ENCODE results near the gene HCFC1R1.

Gene HCFC1R1

GRCh38 chr16:3051009-3051408 is 27.3 kb upstream of the HCFC1R1 start:
- DNase-seq (no peak), ATAC-seq (replicated peaks) (no peak)
- H3K27ac Mint-ChIP-seq, result no peak overlapping the region
- peaks cover 11 to 20% of the 10 kb centered on the region in 2 donors for H3K36me3 Mint-ChIP-seq
- no peaks in the 10 kb centered on the region for H3K9me3 Mint-ChIP-seq
- H3K4me3 Mint-ChIP-seq, result no peak overlapping the region
- H3K27me3 Mint-ChIP-seq, result peaks cover 23 to 27% of the 10 kb centered on the region in 2 donors
- H3K4me1 Mint-ChIP-seq, result peaks cover 26 to 40% of the 10 kb centered on the region in 2 donors

- H3K4me1 Mint-ChIP-seq, result peaks cover 23 to 41% of the 10 kb centered on the region in 2 donors
- H3K27me3 Mint-ChIP-seq, result peaks cover 23 to 28% of the 10 kb centered on the region in 2 donors
- H3K4me3 Mint-ChIP-seq, result no peak overlapping the region
- peaks cover 11 to 17% of the 10 kb centered on the region in 2 donors for H3K36me3 Mint-ChIP-seq
- no peak for ATAC-seq (replicated peaks)
- no peak overlapping the region for H3K27ac Mint-ChIP-seq
- DNase-seq, result no peak
- no peaks in the 10 kb centered on the region for H3K9me3 Mint-ChIP-seq
Observed at GRCh38 chr16:3050487-3050886, 26.7 kb upstream of the HCFC1R1 start.

GRCh38 chr16:3049921-3050481 is 26.3 kb upstream of the HCFC1R1 start:
- peaks cover 21 to 41% of the 10 kb centered on the region in 2 donors for H3K4me1 Mint-ChIP-seq
- peaks cover 10 to 12% of the 10 kb centered on the region in 2 donors for H3K36me3 Mint-ChIP-seq
- H3K27ac Mint-ChIP-seq, result no peak overlapping the region
- no peaks in the 10 kb centered on the region for H3K9me3 Mint-ChIP-seq
- H3K27me3 Mint-ChIP-seq, result peaks cover 23 to 33% of the 10 kb centered on the region in 2 donors
- no peak overlapping the region for H3K4me3 Mint-ChIP-seq
- no peak for DNase-seq
- ATAC-seq (replicated peaks), result no peak

GRCh38 chr16:3047387-3047720 is 23.6 kb upstream of the HCFC1R1 start:
- ATAC-seq (replicated peaks) (no peak), DNase-seq (no peak)
- no peaks in the 10 kb centered on the region for H3K36me3 Mint-ChIP-seq
- H3K4me3 Mint-ChIP-seq, result no peak overlapping the region
- no peak overlapping the region for H3K27ac Mint-ChIP-seq
- H3K27me3 Mint-ChIP-seq, result peaks cover 47 to 58% of the 10 kb centered on the region in 2 donors
- no peaks in the 10 kb centered on the region for H3K9me3 Mint-ChIP-seq
- H3K4me1 Mint-ChIP-seq, result peaks cover 10 to 33% of the 10 kb centered on the region in 2 donors

GRCh38 chr16:3046641-3047386 is 23.1 kb upstream of the HCFC1R1 start:
- DNase-seq (no peak), ATAC-seq (replicated peaks) (peak in 1 of 2 donors; percentile 22)
- Mint-ChIP-seq H3K27ac (no peak overlapping the region), H3K9me3 (no peaks in the 10 kb centered on the region), H3K4me3 (peak overlapping the region; percentile 56 to 62), H3K27me3 (peaks cover 47 to 58% of the 10 kb centered on the region in 2 donors), H3K36me3 (no peaks in the 10 kb centered on the region), H3K4me1 (peaks cover 10 to 33% of the 10 kb centered on the region in 2 donors)

GRCh38 chr16:3045758-3046640 is 22.3 kb upstream of the HCFC1R1 start, which contains the start of gene MMP25:
Gene MMP25 (plus strand): TSS chr16:3046561. CDS start chr16:3046918, 357 bp downstream.
- peak; percentile 46 for DNase-seq
- peaks cover 10 to 33% of the 10 kb centered on the region in 2 donors for H3K4me1 Mint-ChIP-seq
- peak within 1 kb of the TSS; percentile 42 for H3K27ac Mint-ChIP-seq
- peaks cover 47 to 59% of the 10 kb centered on the region in 2 donors for H3K27me3 Mint-ChIP-seq
- ATAC-seq (replicated peaks), result peak; percentile 84 to 86
- no peaks in the 10 kb centered on the region for H3K9me3 Mint-ChIP-seq
- H3K4me3 Mint-ChIP-seq, result peak within 1 kb of the TSS; percentile 84 to 85
- no peaks in the 10 kb centered on the region for H3K36me3 Mint-ChIP-seq

- H3K36me3 Mint-ChIP-seq, result peaks cover 0 to 4% of the 10 kb centered on the region in 2 donors
- peaks cover 45 to 72% of the 10 kb centered on the region in 2 donors for H3K27me3 Mint-ChIP-seq
- H3K4me3 Mint-ChIP-seq, result peak overlapping the region; percentile 84 to 85
- DNase-seq (no peak), ATAC-seq (replicated peaks) (no peak)
- no peaks in the 10 kb centered on the region for H3K9me3 Mint-ChIP-seq
- no peak overlapping the region for H3K27ac Mint-ChIP-seq
- peaks cover 10 to 33% of the 10 kb centered on the region in 2 donors for H3K4me1 Mint-ChIP-seq
Observed at GRCh38 chr16:3044708-3045107, 21.0 kb upstream of the HCFC1R1 start.

- Mint-ChIP-seq H3K4me1 (peaks cover 6 to 25% of the 10 kb centered on the region in 2 donors), H3K4me3 (no peak overlapping the region), H3K36me3 (peaks cover 0 to 4% of the 10 kb centered on the region in 2 donors), H3K27ac (no peak overlapping the region), H3K9me3 (no peaks in the 10 kb centered on the region), H3K27me3 (peaks cover 50 to 74% of the 10 kb centered on the region in 2 donors)
- ATAC-seq (replicated peaks), result no peak
- no peak for DNase-seq
Observed at GRCh38 chr16:3042376-3042775, 18.6 kb upstream of the HCFC1R1 start.

GRCh38 chr16:3038896-3039295 is 15.2 kb upstream of the HCFC1R1 start:
- DNase-seq (no peak), ATAC-seq (replicated peaks) (no peak)
- H3K4me3 Mint-ChIP-seq, result no peak overlapping the region
- H3K4me1 Mint-ChIP-seq, result peaks cover 6 to 14% of the 10 kb centered on the region in 2 donors
- H3K27ac Mint-ChIP-seq, result no peak overlapping the region
- H3K36me3 Mint-ChIP-seq, result peaks cover 1 to 4% of the 10 kb centered on the region in 2 donors
- peaks cover 64 to 77% of the 10 kb centered on the region in 2 donors for H3K27me3 Mint-ChIP-seq
- no peaks in the 10 kb centered on the region for H3K9me3 Mint-ChIP-seq

- no peak overlapping the region for H3K4me3 Mint-ChIP-seq
- no peak for DNase-seq
Observed at GRCh38 chr16:3038256-3038655, 14.5 kb upstream of the HCFC1R1 start.

GRCh38 chr16:3036726-3037315 is 13.1 kb upstream of the HCFC1R1 start, which contains the start of gene BICDL2:
Gene BICDL2 (minus strand): TSS chr16:3036944. CDS start chr16:3035496, 1,448 bp downstream.
- DNase-seq (no peak), ATAC-seq (replicated peaks) (no peak)
- H3K4me3 Mint-ChIP-seq, result peak within 1 kb of the TSS; percentile 29 to 66
- H3K27me3 Mint-ChIP-seq, result peaks cover 68 to 85% of the 10 kb centered on the region in 2 donors
- H3K27ac Mint-ChIP-seq, result peak within 1 kb of the TSS; percentile 56
- H3K36me3 Mint-ChIP-seq, result peaks cover 1 to 4% of the 10 kb centered on the region in 2 donors
- H3K4me1 Mint-ChIP-seq, result peaks cover 9 to 21% of the 10 kb centered on the region in 2 donors
- no peaks in the 10 kb centered on the region for H3K9me3 Mint-ChIP-seq

More at GRCh38 chr16:3038256-3038655, 14.5 kb upstream of the HCFC1R1 start:
- ATAC-seq (replicated peaks), result no peak
- Mint-ChIP-seq H3K4me1 (peaks cover 6 to 14% of the 10 kb centered on the region in 2 donors), H3K9me3 (no peaks in the 10 kb centered on the region), H3K27me3 (peaks cover 64 to 77% of the 10 kb centered on the region in 2 donors), H3K27ac (no peak overlapping the region), H3K36me3 (peaks cover 1 to 4% of the 10 kb centered on the region in 2 donors)

- Mint-ChIP-seq H3K4me3 (peak overlapping the region; percentile 29 to 66), H3K9me3 (no peaks in the 10 kb centered on the region), H3K4me1 (peaks cover 11 to 21% of the 10 kb centered on the region in 2 donors), H3K27ac (no peak overlapping the region), H3K27me3 (peaks cover 74 to 91% of the 10 kb centered on the region in 2 donors), H3K36me3 (peaks cover 1 to 4% of the 10 kb centered on the region in 2 donors)
- DNase-seq (no peak), ATAC-seq (replicated peaks) (no peak)
Observed at GRCh38 chr16:3035972-3036725, 12.4 kb upstream of the HCFC1R1 start.

- Mint-ChIP-seq H3K4me1 (peaks cover 11 to 25% of the 10 kb centered on the region in 2 donors), H3K27ac (no peak overlapping the region), H3K27me3 (peaks cover 79 to 91% of the 10 kb centered on the region in 2 donors), H3K9me3 (no peaks in the 10 kb centered on the region), H3K36me3 (peaks cover 1 to 3% of the 10 kb centered on the region in 2 donors), H3K4me3 (peak overlapping the region; percentile 29 to 66)
- DNase-seq (no peak), ATAC-seq (replicated peaks) (no peak)
Observed at GRCh38 chr16:3035289-3035971, 11.7 kb upstream of the HCFC1R1 start.

All from stimulated activated naive B cell treated with anti-CD40 and anti-IgM and Interleukin-4, amounts not matched to agents 10 μg/mL and 1 μg/mL and 100 μg/mL, for 72 hours (primary cell).